HG03575 (cell line): ENCODE results near the gene ZNHIT1.
"Not testable (repeated sequence)": the region's sequence is repeated elsewhere in the genome, so short reads cannot be mapped to it uniquely, and the experiment has no call there.

Experiments used
- ATAC-seq: cut with Tn5 transposase; IDR thresholded peaks from one replicate; pipeline ENCODE4 v1.9.1; 2021; ENCODE audit not compliant: unreplicated experiment, insufficient number of reproducible peaks, low FRiP score; ENCODE audit errors: extremely low read depth

The ZNHIT1 gene

GRCh38 chr7:101258243-101258731 lies 40.3 kb downstream of the ZNHIT1 start:
- ATAC-seq, result no peak

- ATAC-seq, result not testable (repeated sequence)
Observed at GRCh38 chr7:101264102-101264706, 46.2 kb downstream of the ZNHIT1 start.

- no peak for ATAC-seq
Observed at GRCh38 chr7:101265622-101266516, 47.9 kb downstream of the ZNHIT1 start.

GRCh38 chr7:101269664-101270063 lies 51.7 kb downstream of the ZNHIT1 start:
- ATAC-seq, result no peak

GRCh38 chr7:101271021-101271420 lies 53.1 kb downstream of the ZNHIT1 start:
- no peak for ATAC-seq

- no peak for ATAC-seq
Observed at GRCh38 chr7:101273206-101273605, 55.2 kb downstream of the ZNHIT1 start.
